HG03432 (cell line): ENCODE results near the gene SIX5.

ENCODE experiments used
- ATAC-seq: cut with Tn5 transposase; IDR thresholded peaks from one replicate; pipeline ENCODE4 v1.9.1; 2021; ENCODE audit warnings: mild to moderate bottlenecking, moderate library complexity; ENCODE audit not compliant: unreplicated experiment

The SIX5 gene

GRCh38 chr19:45777395-45777961 lies 8.4 kb upstream of the SIX5 start:
- no peak for ATAC-seq

DNA sequence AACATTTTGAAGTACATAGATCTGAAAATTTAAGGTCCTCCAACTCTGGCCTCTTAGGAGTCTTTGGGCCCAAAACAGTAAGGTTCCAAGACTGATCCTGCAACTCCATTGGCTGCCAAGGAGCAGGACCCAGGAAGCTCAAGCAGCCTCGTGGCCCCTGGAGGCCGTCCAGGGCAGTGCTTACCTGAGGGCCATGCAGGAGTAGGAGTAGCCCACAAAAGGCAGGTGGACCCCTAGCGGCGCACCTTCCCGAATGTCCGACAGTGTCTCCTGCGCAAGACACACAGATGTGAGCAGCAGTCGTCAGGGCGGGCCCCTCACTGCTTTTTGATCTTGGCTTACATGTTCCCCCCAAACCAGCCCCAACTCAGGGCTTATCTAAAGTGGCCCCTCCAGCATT lies 5.7 kb upstream of the SIX5 start:
- ATAC-seq: no peak

GRCh38 chr19:45773384-45773783 lies 4.3 kb upstream of the SIX5 start:
- no peak for ATAC-seq

GRCh38 chr19:45772912-45773311 lies 3.9 kb upstream of the SIX5 start:
- ATAC-seq: no peak

DNA sequence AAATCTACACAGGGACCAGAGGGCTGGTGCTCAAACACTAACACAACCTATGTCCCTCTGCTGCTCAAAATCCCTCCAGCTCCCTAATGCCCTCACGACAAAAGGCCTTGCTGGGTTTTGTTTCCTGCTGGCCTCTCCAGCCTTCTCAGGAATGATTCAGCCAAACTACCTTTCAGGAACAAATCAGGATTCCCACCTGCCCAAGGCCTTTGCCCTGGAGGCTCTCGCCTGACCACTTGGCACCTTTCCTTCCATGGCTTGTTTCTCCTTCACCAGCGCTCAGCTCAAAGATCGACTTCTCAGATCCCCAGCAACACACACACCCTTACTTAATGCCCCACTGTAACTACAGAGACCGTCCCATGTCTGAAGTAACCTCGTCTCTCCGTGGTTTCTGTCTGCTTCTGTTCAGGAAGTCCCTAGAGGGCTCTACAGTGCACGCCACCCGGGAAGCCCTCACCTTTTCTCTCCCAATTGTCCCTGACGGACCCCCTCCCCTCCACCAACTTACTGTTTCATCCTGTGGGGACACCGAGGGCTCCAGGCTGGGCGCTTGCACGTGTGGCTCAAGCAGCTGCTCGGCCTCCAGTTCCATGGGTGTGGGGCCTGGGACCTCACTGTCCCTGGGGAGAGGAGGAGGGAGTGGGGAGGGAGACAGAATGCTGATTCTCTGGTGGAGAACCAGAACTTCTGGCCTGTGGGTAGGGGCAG lies 3.2 kb upstream of the SIX5 start:
- no peak for ATAC-seq

GRCh38 chr19:45771311-45771933 lies 2.4 kb upstream of the SIX5 start:
- no peak for ATAC-seq

DNA sequence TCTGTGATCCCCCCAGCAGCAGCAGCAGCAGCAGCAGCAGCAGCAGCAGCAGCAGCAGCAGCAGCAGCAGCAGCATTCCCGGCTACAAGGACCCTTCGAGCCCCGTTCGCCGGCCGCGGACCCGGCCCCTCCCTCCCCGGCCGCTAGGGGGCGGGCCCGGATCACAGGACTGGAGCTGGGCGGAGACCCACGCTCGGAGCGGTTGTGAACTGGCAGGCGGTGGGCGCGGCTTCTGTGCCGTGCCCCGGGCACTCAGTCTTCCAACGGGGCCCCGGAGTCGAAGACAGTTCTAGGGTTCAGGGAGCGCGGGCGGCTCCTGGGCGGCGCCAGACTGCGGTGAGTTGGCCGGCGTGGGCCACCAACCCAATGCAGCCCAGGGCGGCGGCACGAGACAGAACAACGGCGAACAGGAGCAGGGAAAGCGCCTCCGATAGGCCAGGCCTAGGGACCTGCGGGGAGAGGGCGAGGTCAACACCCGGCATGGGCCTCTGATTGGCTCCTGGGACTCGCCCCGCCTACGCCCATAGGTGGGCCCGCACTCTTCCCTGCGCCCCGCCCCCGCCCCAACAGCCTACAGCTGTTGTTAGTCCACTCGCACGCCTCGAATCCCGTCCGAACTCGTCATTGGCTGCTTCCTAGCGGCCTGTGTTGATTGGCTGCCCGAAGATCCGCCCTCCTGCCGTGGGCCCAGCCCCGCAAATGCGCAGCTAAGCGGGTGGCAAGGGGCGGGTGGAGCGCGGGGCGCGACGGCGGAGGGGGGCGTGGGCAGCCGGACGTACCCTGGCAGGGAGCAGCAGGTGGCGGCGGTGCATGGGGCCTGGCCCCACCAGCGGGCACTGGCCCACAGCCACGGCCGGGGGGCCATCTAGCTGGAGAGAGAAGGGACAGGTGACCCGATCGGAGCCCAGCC lies 1.4 kb upstream of the SIX5 start:
- peak; percentile 54 for ATAC-seq

DNA sequence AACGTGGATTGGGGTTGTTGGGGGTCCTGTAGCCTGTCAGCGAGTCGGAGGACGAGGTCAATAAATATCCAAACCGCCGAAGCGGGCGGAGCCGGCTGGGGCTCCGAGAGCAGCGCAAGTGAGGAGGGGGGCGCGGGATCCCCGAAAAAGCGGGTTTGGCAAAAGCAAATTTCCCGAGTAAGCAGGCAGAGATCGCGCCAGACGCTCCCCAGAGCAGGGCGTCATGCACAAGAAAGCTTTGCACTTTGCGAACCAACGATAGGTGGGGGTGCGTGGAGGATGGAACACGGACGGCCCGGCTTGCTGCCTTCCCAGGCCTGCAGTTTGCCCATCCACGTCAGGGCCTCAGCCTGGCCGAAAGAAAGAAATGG lies 754 bp upstream of the SIX5 start:
- peak; percentile 11 for ATAC-seq

DNA sequence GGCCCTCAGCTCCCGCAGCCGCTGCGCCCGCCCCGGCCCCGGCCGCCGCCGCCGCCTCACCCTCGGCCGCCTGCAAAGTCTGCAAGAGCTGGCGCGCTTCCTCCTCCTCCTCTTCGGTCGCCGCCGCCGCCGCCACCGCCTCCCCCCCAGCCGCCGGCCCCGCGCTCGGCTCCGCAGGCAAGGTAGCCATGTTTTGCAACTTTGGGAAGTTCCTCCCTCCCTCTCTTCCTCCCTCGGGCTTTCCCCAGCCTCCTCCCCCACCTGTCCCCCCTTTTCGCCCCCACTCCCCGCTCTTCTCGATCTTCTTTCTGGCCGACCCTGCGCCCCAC lies 433 bp downstream of the SIX5 start:
- no peak for ATAC-seq

DNA sequence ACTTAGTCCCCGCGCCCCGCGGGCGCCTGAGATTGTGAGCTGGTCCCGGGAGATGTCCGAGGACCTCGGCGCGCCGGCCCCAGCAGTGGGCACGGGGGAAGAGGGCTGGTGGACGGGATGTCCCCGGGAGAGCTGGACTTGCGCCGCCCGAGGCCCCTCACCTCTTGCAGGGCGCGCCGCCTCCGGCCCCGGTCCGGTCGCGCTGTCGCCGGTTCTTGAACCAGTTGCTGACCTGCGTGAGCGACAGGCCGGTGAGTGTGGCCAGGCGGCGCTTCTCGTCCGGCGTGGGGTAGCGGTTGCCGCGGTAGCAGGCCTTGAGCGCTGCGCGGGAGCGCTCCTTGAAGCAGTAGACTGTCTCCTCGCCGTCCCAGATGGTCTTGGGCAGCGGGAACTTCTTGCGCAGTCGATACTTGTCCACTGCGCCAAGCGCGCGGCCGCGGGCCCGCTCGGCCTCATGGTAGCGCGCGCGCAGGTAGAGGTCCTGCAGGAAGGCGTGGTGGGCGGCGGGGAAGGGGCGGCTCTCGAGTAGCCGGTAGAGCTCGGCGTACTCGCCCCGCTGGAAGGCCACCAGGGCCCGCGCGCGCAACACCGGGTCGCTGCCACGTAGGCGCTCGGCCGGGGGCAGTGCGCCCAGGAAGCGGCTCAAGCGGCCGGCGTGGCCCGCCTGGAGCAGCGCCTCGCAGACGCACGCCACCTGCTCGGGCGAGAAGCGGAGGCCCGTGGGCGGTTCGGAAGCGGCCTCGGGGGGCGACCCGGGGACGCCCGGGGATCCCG lies 984 bp downstream of the SIX5 start:
- ATAC-seq: no peak

- no peak for ATAC-seq
Measured at GRCh38 chr19:45767410-45767880, 1.6 kb downstream of the SIX5 start.

GRCh38 chr19:45766869-45767346 lies 2.1 kb downstream of the SIX5 start:
- ATAC-seq: no peak

DNA sequence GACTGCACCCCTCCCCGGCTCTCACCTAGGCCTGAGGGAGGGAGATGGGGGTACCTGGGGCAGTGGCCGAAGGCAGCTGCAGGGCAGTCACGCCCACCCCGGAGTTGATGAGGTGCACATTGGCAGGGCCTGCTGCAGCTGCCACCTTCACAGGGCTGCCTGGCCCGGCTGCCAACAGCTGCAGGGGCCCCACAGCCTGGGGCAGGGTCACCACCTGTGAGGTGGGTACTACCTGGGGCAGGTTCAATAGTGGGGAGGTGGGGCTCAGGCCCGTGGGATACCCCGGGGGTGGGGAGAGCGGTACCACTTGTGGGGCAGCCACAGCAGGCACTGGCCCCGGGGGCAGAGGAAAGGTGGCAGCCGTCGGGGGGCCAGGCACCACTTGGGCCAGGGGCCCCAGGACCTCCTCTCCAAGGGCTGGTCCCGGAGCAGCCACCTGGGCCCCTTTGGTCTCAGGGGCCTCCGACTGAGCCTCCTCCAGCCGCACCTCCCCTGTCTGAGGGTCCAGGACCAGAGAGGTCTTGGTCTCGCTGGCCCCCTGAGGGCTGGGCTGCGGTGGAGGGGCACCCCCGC lies 2.7 kb downstream of the SIX5 start:
- no peak for ATAC-seq

DNA sequence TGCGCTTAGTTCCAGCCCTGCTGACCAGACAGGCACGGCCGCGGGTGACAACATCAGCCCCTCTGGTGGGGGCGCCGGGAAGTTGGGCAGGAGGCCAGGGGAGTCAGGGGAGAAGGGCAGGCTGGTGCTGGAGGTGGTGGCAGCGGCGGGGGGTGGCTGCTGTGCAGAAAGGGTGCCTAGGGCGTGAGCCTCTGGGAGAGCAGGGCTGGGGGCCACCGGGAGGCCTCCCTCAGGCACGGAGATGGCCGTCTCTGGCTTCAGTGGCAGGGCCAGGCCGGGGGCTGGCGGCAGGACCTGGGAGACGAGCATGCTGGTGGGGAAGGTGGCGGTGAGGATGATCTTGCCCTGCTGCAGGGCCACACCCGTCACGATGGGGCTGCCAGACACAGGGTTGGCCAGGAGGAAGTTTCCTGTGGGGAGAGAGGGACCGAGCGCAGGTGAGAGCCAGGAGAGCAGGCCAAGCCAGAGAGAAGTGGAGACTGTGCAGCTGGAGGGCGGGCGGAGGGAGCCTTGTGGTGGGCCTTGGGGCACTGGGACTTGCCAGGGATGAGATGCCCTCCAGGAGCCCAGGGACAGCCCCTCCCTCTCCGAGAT lies 3.3 kb downstream of the SIX5 start:
- no peak for ATAC-seq

DNA sequence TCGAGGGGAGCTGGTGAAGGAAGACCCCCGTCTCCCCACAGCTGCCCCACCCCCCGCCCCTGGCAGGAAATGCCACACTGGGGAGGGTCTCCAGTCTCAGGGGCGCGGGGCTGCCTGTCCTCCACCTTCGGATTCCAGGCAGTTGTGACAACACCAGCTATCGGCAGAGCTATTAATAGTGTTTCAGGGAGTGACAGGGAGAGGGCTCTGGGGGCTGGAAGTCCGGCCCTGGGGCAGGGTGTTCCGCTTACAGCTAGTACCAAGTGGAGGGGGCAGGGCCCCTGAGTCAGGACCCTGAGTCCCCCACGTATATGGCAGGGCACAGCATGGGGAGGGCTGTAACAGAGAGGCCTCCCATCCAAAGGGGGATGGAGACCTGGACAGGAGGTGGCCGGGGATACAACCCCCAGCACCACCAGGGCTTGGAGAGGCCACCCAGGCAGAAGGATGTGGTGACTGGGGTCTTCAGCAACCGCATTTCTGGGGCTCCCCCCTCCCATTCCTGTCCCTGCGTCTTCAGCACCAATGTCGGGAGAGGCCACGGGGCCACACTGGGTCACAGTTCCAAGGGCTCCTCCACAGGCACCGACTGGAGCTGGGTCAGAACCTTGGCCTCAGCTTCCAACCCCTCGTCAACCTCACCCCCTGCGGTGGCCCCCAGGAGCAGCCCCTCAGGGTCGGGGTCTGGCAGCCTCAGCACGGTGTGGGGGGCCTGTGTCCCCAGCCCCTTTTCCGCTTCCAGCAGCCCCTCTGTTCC lies 3.9 kb downstream of the SIX5 start:
- ATAC-seq: no peak

DNA sequence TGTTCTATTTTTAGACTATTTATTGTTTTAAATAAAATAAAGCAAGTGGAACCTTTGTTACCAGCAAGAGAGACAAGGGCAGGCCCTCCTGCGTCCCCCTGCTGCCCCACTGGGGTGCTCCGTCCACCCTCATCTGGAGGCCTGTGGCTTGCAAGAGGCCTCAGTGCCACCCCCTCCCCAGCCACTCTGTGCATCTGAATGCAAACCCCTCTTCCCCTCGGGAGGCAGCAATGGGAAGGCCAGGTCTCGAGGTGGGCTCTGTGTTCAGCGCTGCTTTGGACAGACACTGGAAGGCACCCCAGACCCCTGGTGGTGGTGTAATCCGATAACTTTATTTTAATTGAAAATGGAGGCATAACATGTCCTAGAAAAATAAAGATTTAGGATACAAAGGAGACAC lies 4.6 kb downstream of the SIX5 start:
- ATAC-seq: no peak

GRCh38 chr19:45763691-45764294 lies 5.3 kb downstream of the SIX5 start:
- ATAC-seq: no peak

- ATAC-seq: no peak
Measured at GRCh38 chr19:45762870-45763631, 6.0 kb downstream of the SIX5 start.
